HG03520 (cell line): Measurements from ENCODE around the gene RPA4.
A peak's percentile ranks its signal among the peaks of the same experiment; 100 is the strongest.
"Not testable (repeated sequence)": the region's sequence is repeated elsewhere in the genome, so short reads cannot be mapped to it uniquely, and the experiment has no call there.

Experiments used
- ATAC-seq: cut with Tn5 transposase; IDR thresholded peaks from one replicate; pipeline ENCODE4 v1.9.1; 2021; ENCODE audit warnings: mild to moderate bottlenecking, moderate library complexity; ENCODE audit not compliant: unreplicated experiment

Gene RPA4, protein sequence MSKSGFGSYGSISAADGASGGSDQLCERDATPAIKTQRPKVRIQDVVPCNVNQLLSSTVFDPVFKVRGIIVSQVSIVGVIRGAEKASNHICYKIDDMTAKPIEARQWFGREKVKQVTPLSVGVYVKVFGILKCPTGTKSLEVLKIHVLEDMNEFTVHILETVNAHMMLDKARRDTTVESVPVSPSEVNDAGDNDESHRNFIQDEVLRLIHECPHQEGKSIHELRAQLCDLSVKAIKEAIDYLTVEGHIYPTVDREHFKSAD

DNA sequence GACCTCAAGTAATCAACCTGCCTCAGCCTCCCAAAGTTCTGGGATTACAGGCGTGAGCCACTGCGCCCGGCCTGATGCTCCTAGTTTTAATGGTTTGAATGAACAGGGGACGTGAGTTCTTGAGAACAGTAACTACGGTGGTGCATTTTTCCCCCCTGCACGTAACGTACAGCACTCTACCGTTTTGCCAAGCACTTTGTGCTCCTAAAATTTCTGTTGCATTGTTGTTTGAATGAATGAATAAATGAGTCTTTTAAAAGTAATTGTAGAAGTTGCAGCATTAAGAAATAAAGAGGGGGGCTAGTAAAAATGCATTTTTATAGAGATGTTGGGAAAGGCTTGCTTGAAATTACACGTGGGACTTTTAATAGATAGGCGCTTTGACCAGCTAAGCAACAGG is at the start of gene RPA4:
RPA4 (plus strand) TSS at position 301 of the 400 bp plus-strand sequence. CDS start 403 bp downstream, outside the sequence.
- no peak for ATAC-seq

- ATAC-seq = no peak
Observed at GRCh38 chrX:96834137-96834536, 49.6 kb upstream of the RPA4 start.

DNA sequence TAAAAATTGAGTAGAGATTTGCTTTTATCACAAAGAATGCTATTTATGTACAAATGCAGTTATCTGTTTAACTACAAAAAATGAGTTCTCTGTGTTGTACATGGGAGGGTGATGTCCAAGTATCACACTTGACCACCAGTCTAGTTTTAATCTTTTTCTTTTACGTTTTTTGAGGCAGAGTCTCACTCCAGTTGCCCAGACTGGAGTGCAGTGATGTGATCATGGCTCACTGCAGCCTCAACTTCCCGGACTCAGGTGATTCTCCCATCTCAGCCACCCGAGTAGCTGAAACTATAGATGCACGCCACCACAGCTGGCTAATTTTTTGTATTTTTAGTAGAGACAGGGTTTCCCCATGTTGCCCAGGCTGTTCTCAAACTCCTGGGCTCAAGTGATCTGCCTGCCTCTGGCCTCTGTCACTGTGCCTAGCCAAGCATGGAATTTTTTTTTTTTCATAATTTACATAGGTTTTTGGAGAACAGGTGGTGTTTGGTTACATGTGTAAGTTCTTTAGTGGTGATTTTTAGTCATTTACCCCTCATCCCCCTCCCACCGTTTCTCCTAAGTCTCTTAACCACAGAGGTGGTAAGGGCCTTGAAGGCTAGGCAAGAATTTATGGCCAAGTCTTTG is 47.9 kb upstream of the RPA4 start:
- peak; percentile 80 for ATAC-seq

DNA sequence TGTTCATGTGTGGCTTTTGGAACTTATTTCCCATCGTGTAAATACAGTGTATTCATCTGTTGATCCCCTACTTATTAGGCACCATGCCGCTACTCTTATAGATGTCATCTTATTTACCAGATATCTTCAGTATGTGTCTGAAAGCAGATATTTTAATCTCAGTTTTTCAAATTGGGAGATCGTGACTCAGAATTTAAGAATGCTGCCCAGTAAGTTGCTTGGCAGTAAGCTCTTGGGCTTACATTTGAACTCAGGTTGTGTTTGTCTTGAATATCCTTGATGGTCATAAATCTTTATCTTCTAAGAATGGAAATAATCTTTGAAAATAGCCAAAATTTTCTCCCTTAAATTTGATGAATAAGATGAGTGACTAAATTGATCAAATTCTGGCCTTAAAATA is 45.9 kb upstream of the RPA4 start:
- ATAC-seq = no peak

DNA sequence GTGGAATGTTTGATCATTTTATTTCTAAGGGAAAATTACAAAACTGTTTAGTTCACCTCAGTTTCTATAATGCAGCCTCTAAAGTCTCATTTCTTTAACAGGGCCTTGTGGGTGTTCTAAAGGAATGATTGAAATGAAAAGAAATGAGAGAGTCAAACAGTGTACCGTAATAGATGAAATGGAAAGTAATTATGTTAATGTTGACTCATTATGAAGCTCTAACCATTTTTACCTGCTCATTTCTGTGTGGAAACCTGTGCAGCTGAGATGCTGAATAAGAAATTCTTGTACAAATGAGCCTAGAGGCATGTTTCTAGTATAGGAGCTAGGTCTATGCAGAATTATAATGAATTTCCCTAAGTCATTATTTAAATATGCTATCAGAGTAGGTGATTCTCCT is 45.2 kb upstream of the RPA4 start:
- no peak for ATAC-seq

GRCh38 chrX:96841325-96841724 is 42.4 kb upstream of the RPA4 start:
- no peak for ATAC-seq

DNA sequence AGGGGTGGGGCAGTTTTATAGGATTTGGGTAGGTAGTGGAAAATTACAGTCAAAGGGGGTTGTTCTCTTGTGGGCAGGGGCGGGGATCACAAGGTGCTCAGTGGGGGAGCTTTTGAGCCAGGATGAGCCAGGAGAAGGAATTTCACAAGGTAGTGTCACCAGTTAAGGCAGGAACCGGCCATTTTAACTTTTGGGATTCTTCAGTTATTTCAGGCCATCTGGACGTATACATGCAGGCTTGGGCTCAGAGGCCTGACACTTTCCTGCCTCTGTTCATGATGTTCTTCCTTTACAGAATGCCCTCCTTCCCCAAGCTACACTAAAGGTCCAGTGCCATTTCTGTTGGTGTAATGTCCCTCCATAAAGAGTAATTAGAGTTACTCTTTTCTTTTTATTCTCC is 41.8 kb upstream of the RPA4 start:
- not testable (repeated sequence) for ATAC-seq

- ATAC-seq = no peak
Observed at GRCh38 chrX:96843566-96843965, 40.1 kb upstream of the RPA4 start.

DNA sequence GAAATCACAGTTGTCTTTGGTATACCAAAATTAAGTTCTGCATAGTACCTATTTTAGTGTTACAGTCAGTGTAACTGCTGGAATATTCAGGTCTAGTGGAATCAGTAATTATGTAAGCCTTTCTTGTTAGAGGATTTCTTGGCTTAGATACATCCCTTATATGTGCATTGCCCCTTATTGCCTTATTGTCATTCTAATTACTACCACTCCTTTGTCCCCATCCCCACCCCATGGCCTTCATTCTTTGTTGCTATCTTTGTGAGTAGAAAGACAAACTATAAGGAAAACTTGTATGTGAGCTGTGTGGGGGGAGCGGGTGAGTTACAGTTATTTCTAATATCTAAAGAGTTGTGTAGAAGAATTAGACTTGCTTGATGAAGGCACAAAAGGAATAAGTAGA is 36.9 kb upstream of the RPA4 start:
- ATAC-seq = no peak

DNA sequence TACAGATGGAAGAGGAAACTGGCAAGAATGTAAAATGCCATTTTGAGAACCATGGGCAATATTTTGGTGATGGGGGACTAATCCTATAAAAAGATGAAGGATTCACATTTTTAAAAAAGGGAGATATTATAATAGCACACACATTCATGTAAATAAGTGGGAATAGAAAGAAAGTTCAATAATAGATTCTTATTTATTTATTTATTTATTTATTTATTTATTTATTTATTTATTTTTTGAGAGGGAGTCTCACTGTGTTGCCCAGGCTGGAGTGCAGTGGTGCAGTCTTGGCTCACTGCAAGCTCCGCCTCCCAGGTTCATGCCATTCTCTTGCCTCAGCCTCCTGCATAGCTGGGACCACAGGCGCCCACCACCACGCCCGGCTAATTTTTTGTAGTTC is 24.3 kb upstream of the RPA4 start:
- not testable (repeated sequence) for ATAC-seq

GRCh38 chrX:96861218-96861617 is 22.5 kb upstream of the RPA4 start:
- ATAC-seq = peak; percentile 56

DNA sequence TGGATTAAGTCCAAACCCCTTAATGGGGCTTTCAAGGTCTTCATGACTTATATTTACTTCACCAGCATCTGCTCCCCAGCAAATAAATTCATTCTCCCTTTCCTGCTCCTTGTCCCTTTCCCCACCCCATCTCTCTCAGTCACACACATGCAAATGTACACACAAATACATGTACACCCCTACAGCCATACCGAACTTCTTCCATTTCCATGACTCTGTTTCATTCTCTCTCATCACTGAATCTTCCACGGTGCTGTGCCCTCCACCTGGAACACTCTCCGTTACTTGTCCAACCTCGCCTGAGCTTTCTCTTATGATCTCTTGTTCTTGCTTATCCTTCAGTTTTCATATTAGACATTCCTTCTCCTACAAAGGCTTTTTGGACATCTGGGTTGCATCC is 22.0 kb upstream of the RPA4 start:
- ATAC-seq = peak; percentile 36

DNA sequence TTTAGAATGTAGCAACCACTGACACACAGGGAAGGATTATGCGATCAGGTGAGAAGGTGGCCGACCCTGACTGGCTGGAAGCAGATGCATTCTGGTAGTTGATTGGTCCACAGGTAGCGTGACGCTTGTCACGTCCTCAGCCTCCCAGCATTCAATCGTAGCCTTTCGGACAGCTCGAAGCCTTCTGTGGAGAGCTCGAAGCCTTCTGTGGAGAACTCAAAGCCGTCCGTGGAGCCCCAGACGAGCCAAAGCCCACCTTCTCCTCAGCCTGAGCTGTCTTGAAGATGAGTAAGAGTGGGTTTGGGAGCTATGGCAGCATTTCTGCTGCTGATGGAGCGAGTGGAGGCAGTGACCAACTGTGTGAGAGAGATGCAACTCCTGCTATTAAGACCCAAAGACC is 319 bp downstream of the RPA4 start:
- no peak for ATAC-seq

- no peak for ATAC-seq
Observed at GRCh38 chrX:96889726-96890125, 6.0 kb downstream of the RPA4 start.

DNA sequence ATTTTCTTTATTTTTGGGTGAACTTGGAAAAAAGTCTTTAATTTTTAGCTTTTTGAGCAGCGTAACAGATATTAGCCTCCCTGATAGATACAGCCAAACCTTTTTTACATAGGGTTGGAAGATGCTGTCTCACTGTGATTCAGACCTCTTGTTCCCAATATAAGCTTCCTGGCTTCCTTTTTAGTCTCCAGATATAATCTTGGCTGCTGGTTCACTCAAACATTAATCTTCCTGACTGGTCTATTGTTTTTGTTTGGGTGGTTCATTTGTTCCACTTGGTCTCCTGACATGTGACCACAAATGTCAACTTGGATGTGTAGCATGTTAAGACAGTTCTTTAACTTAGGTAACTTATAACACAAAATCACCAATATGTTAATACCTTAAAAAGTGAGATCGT is 23.0 kb downstream of the RPA4 start:
- ATAC-seq = no peak

GRCh38 chrX:96907516-96908272 is 24.0 kb downstream of the RPA4 start:
- no peak for ATAC-seq

DNA sequence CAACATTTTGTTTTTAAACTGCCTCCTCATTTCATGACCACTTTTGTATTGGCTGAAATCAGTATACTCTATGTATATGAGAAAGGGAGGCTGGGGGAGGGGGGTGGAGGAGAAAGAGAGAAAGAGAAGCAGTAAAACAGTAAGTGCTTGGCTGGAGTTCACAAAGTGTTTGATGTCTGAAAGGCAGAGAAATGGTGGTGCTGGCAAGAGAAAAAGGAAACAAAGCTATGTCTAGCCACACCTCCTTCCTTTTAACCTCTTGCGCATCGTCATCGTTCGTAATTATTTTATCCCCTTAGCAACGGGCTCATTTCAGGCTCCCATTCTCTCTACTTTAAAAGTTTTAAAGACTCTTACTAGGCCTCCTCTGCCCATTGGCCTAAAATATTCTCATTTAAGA is 25.6 kb downstream of the RPA4 start:
- ATAC-seq = no peak

DNA sequence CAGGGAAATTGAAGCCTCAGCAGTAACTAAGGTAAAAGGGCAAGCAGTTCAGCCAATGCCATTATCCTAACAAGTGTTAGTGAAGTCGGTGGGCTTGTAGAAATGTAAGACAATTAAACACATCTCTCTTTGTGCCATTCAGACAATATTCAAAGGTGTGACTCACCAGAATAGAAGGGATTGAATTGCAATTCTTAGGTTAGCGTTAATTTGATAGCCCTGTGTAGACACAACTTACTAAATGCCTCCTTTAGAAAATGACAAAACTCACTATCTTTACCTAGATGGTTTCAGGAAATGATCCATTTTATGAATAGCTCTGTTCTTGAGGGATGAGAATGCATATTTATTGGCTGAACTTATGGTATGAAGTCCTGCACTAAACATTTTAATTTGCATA is 35.2 kb downstream of the RPA4 start:
- ATAC-seq = no peak

- no peak for ATAC-seq
Observed at GRCh38 chrX:96919672-96920071, 36.0 kb downstream of the RPA4 start.

DNA sequence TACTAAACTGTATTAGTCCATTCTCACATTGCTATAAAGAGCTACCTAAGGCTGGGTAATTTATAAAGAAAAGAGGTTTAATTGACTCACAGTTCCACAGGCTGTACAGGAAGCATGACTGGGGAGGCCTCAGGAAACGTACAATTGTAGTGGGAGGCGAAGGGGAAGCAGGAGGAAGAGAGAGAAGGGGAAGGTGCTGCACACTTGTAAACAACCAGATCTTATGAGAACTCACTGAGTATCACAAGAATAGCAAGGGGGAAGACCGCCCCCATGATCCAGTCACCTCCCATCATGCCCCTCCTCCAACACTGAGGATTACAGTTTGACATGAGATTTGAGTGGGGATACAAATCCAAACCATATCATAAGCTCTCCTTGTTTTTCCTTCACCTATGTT is 40.9 kb downstream of the RPA4 start:
- ATAC-seq = no peak

DNA sequence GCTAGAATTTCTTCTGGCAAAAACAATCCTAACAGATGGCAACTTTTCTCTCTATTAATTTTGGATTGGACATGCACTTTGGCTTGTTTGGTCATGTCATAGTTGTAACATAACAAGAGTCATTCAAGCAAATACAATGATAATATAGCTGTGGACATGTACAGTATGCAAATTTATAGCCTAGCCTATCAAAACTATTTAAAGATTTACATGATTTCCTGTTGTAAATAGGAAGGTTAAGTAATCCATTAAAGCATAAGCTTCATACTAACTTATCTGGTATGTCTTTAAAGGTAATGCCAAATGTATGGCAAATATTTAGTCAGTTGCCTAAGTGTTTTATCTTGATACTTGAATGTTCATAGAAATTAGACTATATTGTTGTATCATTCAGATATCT is 45.3 kb downstream of the RPA4 start:
- no peak for ATAC-seq
